ENCODE data around the gene DAB1. TPM values are rescaled to one million over a fixed set of nuclear protein-coding genes. Genes with fewer than 3 reads are reported as not detected.

DAB1 gene
- total and polyA plus RNA-seq, 8 donors, result 0.04 to 1.4 (median 0.39) TPM

GRCh38 chr1:57131257-57131656, 292.6 kb downstream of the DAB1 start:
- ATAC-seq (no peak), DNase-seq (no peak), FAIRE-seq (no peak)
- TF ChIP-seq CTCF (IDR thresholded peaks at IDR 0.05), result no peak
- Histone ChIP-seq H3K27ac (no peak overlapping the region), H3K9me3 (no peaks in the 10 kb centered on the region), H3K36me3 (no peaks in the 10 kb centered on the region), H3K27me3 (no peaks in the 10 kb centered on the region), H3K4me1 (no peaks in the 10 kb centered on the region), H3K4me3 (no peak overlapping the region)
- WGBS, 2 donors, result 24 to 26% methylated on average over 1 of the region's 1 CpG
- intact Hi-C loops (cut with DNase I), result no loop called here

- Histone ChIP-seq H3K9me3 (no peaks in the 10 kb centered on the region), H3K36me3 (no peaks in the 10 kb centered on the region), H3K27ac (no peak overlapping the region), H3K4me1 (no peaks in the 10 kb centered on the region), H3K4me3 (no peak overlapping the region), H3K27me3 (no peaks in the 10 kb centered on the region)
- TF ChIP-seq CTCF (IDR thresholded peaks at IDR 0.05), result no peak
- ATAC-seq (no peak), DNase-seq (no peak), FAIRE-seq (no peak)
- intact Hi-C loops (cut with DNase I), result no loop called here
- 67 to 83% methylated on average over 4 of the region's 4 CpGs for WGBS, 2 donors
Observed at GRCh38 chr1:57129865-57130264, 294.0 kb downstream of the DAB1 start.

- no peak overlapping the region for H3K27ac ChIP-seq
- no peaks in the 10 kb centered on the region for H3K36me3 ChIP-seq
- no peak overlapping the region for H3K4me3 ChIP-seq
- DNase-seq (no peak), FAIRE-seq (no peak), ATAC-seq (no peak)
- intact Hi-C loops (cut with DNase I), result no loop called here
- 87 to 92% methylated on average over 6 of the region's 6 CpGs for WGBS, 2 donors
- H3K4me1 ChIP-seq, result no peaks in the 10 kb centered on the region
- TF ChIP-seq CTCF (IDR thresholded peaks at IDR 0.05), result no peak
- no peaks in the 10 kb centered on the region for H3K27me3 ChIP-seq
- H3K9me3 ChIP-seq, result no peaks in the 10 kb centered on the region
Observed at GRCh38 chr1:57127976-57128375, 295.9 kb downstream of the DAB1 start.

GRCh38 chr1:57124768-57125446, 299.0 kb downstream of the DAB1 start:
- FAIRE-seq, result no peak

More at GRCh38 chr1:57124768-57125446, 299.0 kb downstream of the DAB1 start:
- no peaks in the 10 kb centered on the region for H3K4me1 ChIP-seq
- intact Hi-C loops (cut with DNase I), result no loop called here
- H3K27me3 ChIP-seq, result no peaks in the 10 kb centered on the region
- ATAC-seq, result no peak
- no peak overlapping the region for H3K4me3 ChIP-seq
- no peak overlapping the region for H3K27ac ChIP-seq
- WGBS, 2 donors, result 66 to 87% methylated on average over 5 of the region's 5 CpGs
- DNase-seq, result no peak
- no peak for TF ChIP-seq CTCF (IDR thresholded peaks at IDR 0.05)
- no peaks in the 10 kb centered on the region for H3K9me3 ChIP-seq
- no peaks in the 10 kb centered on the region for H3K36me3 ChIP-seq

Measured in pancreas (tissue), 10 donors.